ES-I3 (cell line): ENCODE measurements around the gene SRPRA.
A peak's percentile ranks its signal among the peaks of the same experiment; 100 is the strongest.

ENCODE experiments used
- H3K36me3 ChIP-seq: 2 replicates; pipeline ENCODE4 v1.6.1; 2013; ENCODE audit warnings: mild to moderate bottlenecking, low read length, control low read depth, moderate library complexity; ENCODE audit not compliant: insufficient read depth
- H3K4me1 ChIP-seq: 2 replicates; pipeline ENCODE4 v1.6.1; 2013; ENCODE audit warnings: mild to moderate bottlenecking, control low read depth, low read length; ENCODE audit not compliant: insufficient read depth
- H3K9ac ChIP-seq: 2 replicates; pipeline ENCODE4 v1.6.1; 2013; ENCODE audit warnings: low read depth, mild to moderate bottlenecking, low read length, moderate library complexity
- H3K9me3 ChIP-seq: 2 replicates; pipeline ENCODE4 v1.6.1; 2013; ENCODE audit warnings: mild to moderate bottlenecking, low read length, moderate library complexity; ENCODE audit not compliant: control insufficient read depth, insufficient read depth

Gene SRPRA

GRCh38 chr11:126304457-126305075 is 35.9 kb upstream of the SRPRA start:
- Histone ChIP-seq H3K4me1 (no peaks in the 10 kb centered on the region; the same call in 1 of the 2 replicates), H3K36me3 (no peaks in the 10 kb centered on the region), H3K9ac (peak overlapping the region; percentile 86), H3K9me3 (no peaks in the 10 kb centered on the region)

GRCh38 chr11:126303623-126304456 is 35.1 kb upstream of the SRPRA start, which contains the start of gene DCPS:
Gene DCPS (plus strand): TSS chr11:126304060. CDS start chr11:126304081, 21 bp downstream.
- Histone ChIP-seq H3K4me1 (no peaks in the 10 kb centered on the region; the same call in 1 of the 2 replicates), H3K36me3 (no peaks in the 10 kb centered on the region), H3K9ac (peak within 1 kb of the TSS; percentile 86), H3K9me3 (no peaks in the 10 kb centered on the region)

DNA sequence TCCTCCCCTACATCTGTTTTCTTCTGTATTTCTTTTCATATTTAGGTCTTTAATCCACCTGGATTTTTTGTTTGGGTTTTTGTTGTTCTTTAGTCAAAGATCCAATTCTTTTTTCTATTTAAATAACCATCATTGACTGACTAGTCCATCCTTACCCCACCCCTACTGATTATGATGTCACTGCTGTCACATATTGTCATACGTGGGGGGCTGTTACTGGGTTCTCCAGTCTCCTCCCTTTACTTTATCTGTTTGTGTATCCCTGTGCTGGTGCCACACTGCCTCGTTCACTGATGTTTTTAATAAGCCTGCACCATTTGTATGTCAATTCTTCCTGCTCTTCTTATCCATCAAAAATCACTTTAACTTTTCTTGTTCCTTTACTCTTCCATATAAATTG is 28.3 kb upstream of the SRPRA start:
- no peaks in the 10 kb centered on the region for H3K4me1 ChIP-seq
- H3K9ac ChIP-seq = no peak overlapping the region
- H3K36me3 ChIP-seq = no peaks in the 10 kb centered on the region; the same call in 1 of the 2 replicates
- H3K9me3 ChIP-seq = no peaks in the 10 kb centered on the region

- Histone ChIP-seq H3K4me1 (no peaks in the 10 kb centered on the region), H3K36me3 (no peaks in the 10 kb centered on the region; the same call in 1 of the 2 replicates), H3K9me3 (no peaks in the 10 kb centered on the region), H3K9ac (no peak overlapping the region)
These were observed 25.0 kb upstream of the SRPRA start for GRCh38 chr11:126293726-126294125.

DNA sequence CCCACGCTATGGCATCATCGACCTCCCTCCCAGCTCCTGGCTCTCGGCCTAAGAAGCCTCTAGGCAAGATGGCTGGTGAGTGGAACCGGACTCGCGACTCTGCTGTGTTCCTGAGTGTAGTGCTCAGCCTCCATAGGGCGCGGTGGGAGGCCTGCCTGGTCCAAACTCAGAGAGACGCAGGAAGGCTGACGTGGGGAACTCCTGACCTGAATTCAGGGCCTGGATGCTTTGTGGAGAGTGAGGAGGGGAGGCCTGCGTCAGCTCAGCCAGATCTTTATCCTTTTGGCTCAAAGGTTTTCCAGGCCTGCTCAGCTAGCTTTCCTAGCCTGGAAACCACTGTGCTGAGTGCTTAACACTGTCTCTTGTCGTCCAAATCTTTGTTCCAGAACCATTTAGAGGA is 22.2 kb upstream of the SRPRA start:
- Histone ChIP-seq H3K36me3 (no peaks in the 10 kb centered on the region; the same call in 1 of the 2 replicates), H3K9me3 (no peaks in the 10 kb centered on the region), H3K9ac (no peak overlapping the region), H3K4me1 (no peaks in the 10 kb centered on the region)

DNA sequence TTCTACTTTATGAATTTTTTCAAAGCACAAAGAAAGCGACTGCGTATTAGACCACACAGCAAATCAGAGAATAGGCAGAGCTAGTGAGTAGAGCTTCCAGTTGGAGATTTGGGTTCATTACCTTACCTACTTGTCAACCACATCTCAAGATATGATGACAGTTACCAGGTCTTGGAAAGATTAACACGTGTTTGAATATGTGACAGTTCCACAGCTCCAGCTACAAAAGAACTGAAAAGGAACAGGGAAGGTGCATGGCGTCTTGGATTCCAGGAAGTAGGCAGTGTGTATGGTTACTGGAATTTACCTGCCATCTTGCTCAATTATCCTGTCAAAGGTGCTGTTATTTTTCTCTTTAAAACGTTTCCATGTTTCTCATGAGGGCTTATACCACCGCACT is 19.5 kb upstream of the SRPRA start:
- H3K36me3 ChIP-seq = no peaks in the 10 kb centered on the region; the same call in 1 of the 2 replicates

GRCh38 chr11:126284829-126285228 is 16.1 kb upstream of the SRPRA start:
- Histone ChIP-seq H3K36me3 (no peaks in the 10 kb centered on the region), H3K9me3 (no peaks in the 10 kb centered on the region), H3K4me1 (no peaks in the 10 kb centered on the region), H3K9ac (no peak overlapping the region)

More for the DNA sequence above, 19.5 kb upstream of the SRPRA start:
- Histone ChIP-seq H3K9ac (no peak overlapping the region), H3K9me3 (no peaks in the 10 kb centered on the region), H3K4me1 (no peaks in the 10 kb centered on the region)

DNA sequence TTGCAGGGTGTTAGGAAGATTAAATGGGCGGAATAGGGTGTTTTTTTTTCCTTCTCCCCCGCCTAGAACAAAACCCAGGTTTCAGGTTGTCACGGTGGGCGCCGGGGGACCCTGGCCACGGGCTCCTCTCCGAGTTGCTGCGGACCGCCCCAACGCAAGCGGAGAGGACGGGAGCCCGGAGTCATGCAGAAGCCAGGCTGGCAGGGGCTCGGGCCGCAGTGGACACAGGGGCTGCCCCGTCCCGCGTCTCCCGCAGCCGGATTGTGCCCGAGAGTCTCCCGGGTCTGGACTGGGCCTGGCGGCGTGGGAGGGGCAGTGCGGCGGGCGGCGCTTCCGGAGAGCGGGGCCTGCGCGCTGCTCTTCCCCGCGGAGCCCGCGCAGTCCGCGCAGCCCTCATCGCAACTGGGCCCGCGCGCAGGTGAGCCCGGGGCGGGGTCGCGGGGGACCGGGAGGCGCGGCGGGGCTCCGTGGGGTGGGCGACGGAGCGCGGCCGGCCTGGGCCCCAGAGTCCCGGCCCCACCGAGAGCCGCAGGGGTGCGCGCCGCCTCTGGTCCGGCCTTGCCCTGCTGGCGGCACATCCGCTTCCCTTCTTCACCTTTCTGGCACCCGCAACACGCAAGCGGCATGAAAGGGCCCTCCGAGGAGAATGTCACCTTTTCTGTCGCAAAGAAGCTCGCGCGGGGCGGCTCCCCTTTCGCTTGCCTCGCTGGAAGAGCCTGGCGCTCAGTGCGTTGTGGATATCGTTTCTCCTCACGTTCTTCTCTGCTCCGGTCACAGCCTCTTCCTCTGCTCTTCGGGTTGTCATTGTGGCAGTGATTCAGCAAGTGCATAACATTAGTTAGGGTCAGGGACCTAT is 14.3 kb upstream of the SRPRA start, which contains the start of gene TIRAP:
TSS of gene TIRAP (plus strand) at position 358 of the 856 bp plus-strand sequence. CDS start 7,802 bp downstream, outside the sequence.
- peak within 1 kb of the TSS; percentile 75 for H3K9ac ChIP-seq

GRCh38 chr11:126282361-126282735 is 13.7 kb upstream of the SRPRA start:
- Histone ChIP-seq H3K36me3 (no peaks in the 10 kb centered on the region; the same call in 1 of the 2 replicates), H3K9me3 (no peaks in the 10 kb centered on the region), H3K9ac (peak overlapping the region; percentile 75; the same call in 1 of the 2 replicates), H3K4me1 (no peaks in the 10 kb centered on the region)

More for the DNA sequence above, 14.3 kb upstream of the SRPRA start, which contains the start of gene TIRAP:
- no peaks in the 10 kb centered on the region for H3K9me3 ChIP-seq
- H3K36me3 ChIP-seq = no peaks in the 10 kb centered on the region
- no peaks in the 10 kb centered on the region for H3K4me1 ChIP-seq

DNA sequence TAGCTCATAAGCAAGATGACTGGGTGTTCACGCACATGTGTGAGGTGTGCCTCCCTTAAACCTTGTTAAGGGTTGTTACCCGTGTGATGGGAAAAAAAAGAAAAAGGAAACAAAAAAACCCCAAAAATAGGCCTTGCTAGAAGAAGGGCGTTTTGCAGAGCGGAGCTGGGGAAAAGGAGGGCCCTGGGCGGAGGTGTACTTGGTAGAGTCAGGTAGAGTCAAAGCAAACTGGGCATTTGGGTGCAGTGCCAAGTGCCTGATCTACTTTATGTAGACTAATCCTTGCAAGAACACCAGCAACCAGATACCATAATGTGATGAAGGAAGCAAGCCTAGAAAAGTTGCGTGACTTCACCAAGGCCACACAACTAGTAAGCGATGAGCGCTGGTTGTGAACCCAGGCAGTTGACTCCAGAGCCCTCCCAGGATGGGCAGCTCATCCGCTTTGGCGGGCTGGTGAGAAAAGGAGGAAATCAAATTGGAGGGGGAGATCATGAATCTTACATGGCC is 13.0 kb upstream of the SRPRA start:
- Histone ChIP-seq H3K4me1 (no peaks in the 10 kb centered on the region), H3K9me3 (no peaks in the 10 kb centered on the region), H3K36me3 (no peaks in the 10 kb centered on the region; the same call in none of the 2 replicates), H3K9ac (no peak overlapping the region)

- Histone ChIP-seq H3K9ac (no peak overlapping the region), H3K36me3 (no peaks in the 10 kb centered on the region; the same call in none of the 2 replicates), H3K4me1 (no peaks in the 10 kb centered on the region), H3K9me3 (no peaks in the 10 kb centered on the region)
These were observed 12.6 kb upstream of the SRPRA start for GRCh38 chr11:126281245-126281644.

- Histone ChIP-seq H3K9ac (no peak overlapping the region), H3K9me3 (no peaks in the 10 kb centered on the region), H3K4me1 (no peaks in the 10 kb centered on the region), H3K36me3 (peaks cover under 1% of the 10 kb centered on the region)
These were observed 11.9 kb upstream of the SRPRA start for GRCh38 chr11:126280595-126280994.

DNA sequence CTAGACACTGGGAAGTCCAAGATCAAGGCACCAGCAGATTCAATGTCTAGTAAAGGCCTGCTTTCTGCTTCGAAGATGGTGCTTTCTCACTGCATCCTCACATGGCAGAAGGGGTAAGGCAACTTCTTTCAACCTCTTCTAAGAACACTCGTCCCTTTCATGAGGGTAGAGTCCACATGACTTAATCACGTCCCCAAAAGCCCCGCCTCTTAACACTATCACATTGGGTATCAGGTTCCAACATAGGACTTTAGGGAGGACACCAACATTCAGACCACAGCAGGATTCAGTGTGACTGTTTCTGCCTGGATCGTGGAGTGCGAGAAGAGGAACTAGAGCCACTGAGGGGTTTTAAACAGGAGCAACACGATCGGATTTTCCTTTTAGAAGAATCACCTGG is 10.5 kb upstream of the SRPRA start:
- Histone ChIP-seq H3K9ac (no peak overlapping the region), H3K9me3 (no peaks in the 10 kb centered on the region), H3K4me1 (no peaks in the 10 kb centered on the region), H3K36me3 (peaks cover 13% of the 10 kb centered on the region)

DNA sequence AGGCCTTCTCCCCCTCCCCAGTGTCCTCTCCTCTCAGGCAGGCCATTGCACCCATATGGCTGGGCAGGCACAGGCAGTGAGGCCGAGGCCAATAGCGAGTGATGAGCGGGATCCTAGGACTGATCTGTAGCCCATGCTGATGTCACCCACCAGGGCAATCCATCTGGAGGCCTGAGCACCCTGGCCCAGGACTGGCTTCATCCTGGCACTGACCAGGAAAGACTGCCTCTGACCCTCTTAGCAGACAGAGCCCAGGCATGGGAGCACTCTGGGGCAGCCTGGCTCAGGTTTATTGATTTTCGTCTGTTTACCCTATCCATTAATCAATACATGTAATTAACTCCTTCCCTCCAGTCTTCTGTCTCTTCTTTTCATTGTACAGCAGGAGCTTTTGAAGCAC is 9.1 kb upstream of the SRPRA start:
- Histone ChIP-seq H3K4me1 (no peaks in the 10 kb centered on the region), H3K9ac (no peak overlapping the region), H3K9me3 (no peaks in the 10 kb centered on the region), H3K36me3 (peaks cover 14% of the 10 kb centered on the region)
